ENCODE data around the gene CACNG6.
"Not testable (repeated sequence)": the region's sequence is repeated elsewhere in the genome, so short reads cannot be mapped to it uniquely, and the experiment has no call there.

CACNG6 gene

DNA sequence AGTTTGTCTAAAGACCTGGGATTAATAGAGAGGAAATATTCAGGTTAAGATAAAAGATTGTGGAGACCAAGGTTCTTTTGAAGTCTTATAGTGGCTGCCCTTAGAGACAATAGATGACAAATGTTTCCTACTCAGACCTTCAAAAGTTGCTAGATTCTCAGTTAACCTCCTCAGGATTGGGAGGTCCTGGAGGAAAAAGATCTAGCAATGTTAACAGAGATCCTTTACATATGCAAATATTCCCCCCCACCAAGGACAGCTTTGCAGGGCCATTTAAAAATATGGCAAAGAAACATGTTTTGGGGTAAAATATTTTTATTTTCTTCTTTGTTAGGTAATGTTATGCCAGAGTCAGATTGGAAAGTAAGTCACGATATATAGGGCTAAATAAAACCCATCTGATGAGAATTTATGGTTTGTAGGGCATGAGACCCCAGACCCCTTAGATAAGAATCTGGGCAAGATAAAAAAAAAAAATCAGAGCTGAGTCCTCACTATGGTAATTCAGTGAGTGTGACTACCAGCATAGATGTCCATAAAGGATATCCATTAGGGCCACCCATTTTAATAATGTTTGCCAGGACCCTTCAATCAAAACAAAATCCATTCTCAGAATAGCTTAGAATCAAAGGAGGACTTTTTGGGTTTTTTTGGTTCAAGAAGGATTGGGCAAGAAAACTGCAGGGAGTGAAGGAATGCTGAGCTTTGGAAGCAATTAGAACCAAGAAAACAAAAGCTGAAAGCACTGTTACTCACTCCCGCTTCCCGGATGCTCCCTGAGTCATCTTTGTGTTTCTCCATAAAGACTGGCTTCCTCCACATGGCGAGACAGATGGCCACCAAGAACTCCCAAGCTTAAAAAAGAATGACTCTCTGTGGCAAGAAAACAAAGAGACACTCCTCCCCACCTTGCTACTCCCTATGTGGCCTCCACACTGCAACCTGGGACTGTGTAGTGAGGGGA is 44.1 kb downstream of the CACNG6 start:
- peak; percentile 79 for DNase-seq (ENCODE audit: extremely low read depth, low read depth)
- no peak overlapping the region for H3K4me3 ChIP-seq (replicated peaks; ENCODE audit: low read depth, low read length)
- TF ChIP-seq, protein P1, sequence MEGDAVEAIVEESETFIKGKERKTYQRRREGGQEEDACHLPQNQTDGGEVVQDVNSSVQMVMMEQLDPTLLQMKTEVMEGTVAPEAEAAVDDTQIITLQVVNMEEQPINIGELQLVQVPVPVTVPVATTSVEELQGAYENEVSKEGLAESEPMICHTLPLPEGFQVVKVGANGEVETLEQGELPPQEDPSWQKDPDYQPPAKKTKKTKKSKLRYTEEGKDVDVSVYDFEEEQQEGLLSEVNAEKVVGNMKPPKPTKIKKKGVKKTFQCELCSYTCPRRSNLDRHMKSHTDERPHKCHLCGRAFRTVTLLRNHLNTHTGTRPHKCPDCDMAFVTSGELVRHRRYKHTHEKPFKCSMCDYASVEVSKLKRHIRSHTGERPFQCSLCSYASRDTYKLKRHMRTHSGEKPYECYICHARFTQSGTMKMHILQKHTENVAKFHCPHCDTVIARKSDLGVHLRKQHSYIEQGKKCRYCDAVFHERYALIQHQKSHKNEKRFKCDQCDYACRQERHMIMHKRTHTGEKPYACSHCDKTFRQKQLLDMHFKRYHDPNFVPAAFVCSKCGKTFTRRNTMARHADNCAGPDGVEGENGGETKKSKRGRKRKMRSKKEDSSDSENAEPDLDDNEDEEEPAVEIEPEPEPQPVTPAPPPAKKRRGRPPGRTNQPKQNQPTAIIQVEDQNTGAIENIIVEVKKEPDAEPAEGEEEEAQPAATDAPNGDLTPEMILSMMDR (IDR thresholded peaks at IDR 0.05; ENCODE audit: low read depth, low read length, missing control alignments): no peak

GRCh38 chr19:54036542-54036941 is 45.1 kb downstream of the CACNG6 start:
- H3K4me3 ChIP-seq (replicated peaks; ENCODE audit: low read depth, low read length); DNase-seq (ENCODE audit: extremely low read depth, low read depth): not testable (repeated sequence)

- DNase-seq (ENCODE audit: extremely low read depth, low read depth): no peak
- TF ChIP-seq, protein P1 (IDR thresholded peaks at IDR 0.05; ENCODE audit: low read depth, low read length, missing control alignments): no peak
- no peak overlapping the region for H3K4me3 ChIP-seq (replicated peaks; ENCODE audit: low read depth, low read length)
These were observed 48.6 kb downstream of the CACNG6 start for GRCh38 chr19:54040003-54040402.

DNA sequence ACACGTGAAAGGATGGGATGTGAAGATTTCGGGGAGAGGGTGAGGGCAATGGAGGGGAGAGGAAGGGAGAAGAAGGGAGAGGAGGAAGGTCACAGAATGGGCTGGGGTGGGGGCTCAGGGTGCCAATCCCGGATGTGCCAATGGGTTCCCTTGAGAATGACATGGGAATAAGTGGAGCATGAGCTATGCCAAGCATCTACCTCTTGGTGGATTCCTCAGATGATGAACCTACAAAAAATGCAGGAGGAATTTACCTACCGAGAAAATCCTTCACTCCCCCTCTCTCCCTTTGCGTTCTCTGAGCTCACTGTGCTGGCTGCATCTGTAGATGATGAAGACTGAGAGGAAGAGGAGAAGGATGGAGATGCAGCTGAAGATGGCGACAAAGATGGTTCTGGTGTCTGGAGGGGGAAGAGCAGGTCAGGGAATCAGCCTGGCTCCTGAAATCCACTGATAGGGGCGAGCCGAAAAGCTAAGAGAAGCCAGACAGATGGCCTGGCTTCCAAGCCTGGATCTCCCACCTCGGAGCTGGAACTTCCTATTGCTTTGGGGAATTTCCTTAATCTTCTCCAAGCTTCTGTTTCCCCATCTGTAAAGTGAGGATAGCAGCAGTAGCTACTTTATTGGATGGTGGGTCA is 50.7 kb downstream of the CACNG6 start:
- TF ChIP-seq, protein P1 (IDR thresholded peaks at IDR 0.05; ENCODE audit: low read depth, low read length, missing control alignments): no peak
- no peak for DNase-seq (ENCODE audit: extremely low read depth, low read depth)
- H3K4me3 ChIP-seq (replicated peaks; ENCODE audit: low read depth, low read length): no peak overlapping the region

DNA sequence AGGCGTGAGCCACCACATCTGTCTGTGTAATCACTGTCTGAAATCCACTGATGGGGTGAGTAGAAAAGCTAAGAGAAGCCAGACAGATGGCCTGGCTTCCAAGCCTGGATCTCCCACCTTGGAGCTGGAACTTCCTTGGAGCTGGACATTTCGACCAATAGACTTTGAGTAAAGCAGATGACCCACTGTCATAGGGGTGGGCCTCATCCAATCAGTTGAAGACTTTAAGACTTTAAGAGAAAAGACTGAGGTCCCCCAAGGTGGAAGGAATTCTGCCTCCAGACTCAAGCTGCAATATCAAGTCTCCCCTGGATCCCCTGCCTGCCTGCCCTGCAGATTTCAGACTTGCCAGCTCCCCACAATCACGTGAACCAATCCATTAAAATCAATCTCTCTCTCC is 51.6 kb downstream of the CACNG6 start:
- H3K4me3 ChIP-seq (replicated peaks; ENCODE audit: low read depth, low read length): no peak overlapping the region
- TF ChIP-seq, protein P1 (IDR thresholded peaks at IDR 0.05; ENCODE audit: low read depth, low read length, missing control alignments): no peak
- no peak for DNase-seq (ENCODE audit: extremely low read depth, low read depth)

- TF ChIP-seq, protein P1 (IDR thresholded peaks at IDR 0.05; ENCODE audit: low read depth, low read length, missing control alignments): no peak
- no peak overlapping the region for H3K4me3 ChIP-seq (replicated peaks; ENCODE audit: low read depth, low read length)
- DNase-seq (ENCODE audit: extremely low read depth, low read depth): no peak
These were observed 54.3 kb downstream of the CACNG6 start for GRCh38 chr19:54045771-54046170.

- TF ChIP-seq, protein P1 (IDR thresholded peaks at IDR 0.05; ENCODE audit: low read depth, low read length, missing control alignments): no peak
- no peak overlapping the region for H3K4me3 ChIP-seq (replicated peaks; ENCODE audit: low read depth, low read length)
- DNase-seq (ENCODE audit: extremely low read depth, low read depth): no peak
These were observed 56.2 kb downstream of the CACNG6 start for GRCh38 chr19:54047616-54048015.

Data from HFF-Myc (cell line).